GM10266 (cell line): Measurements from ENCODE around the gene ELMO1.

Source experiments
- DNase-seq: peaks from one replicate; pipeline ENCODE4 v3.0.0; 2012; ENCODE audit errors: extremely low spot score
- TF ChIP-seq, protein P1 (sequence below): IDR thresholded peaks from 2 replicates; pipeline ENCODE4 v1.5.1; 2012; ENCODE audit warnings: mild to moderate bottlenecking, low read depth; ENCODE audit not compliant: control insufficient read depth, insufficient read depth; ENCODE audit errors: missing control alignments

The ELMO1 gene

DNA sequence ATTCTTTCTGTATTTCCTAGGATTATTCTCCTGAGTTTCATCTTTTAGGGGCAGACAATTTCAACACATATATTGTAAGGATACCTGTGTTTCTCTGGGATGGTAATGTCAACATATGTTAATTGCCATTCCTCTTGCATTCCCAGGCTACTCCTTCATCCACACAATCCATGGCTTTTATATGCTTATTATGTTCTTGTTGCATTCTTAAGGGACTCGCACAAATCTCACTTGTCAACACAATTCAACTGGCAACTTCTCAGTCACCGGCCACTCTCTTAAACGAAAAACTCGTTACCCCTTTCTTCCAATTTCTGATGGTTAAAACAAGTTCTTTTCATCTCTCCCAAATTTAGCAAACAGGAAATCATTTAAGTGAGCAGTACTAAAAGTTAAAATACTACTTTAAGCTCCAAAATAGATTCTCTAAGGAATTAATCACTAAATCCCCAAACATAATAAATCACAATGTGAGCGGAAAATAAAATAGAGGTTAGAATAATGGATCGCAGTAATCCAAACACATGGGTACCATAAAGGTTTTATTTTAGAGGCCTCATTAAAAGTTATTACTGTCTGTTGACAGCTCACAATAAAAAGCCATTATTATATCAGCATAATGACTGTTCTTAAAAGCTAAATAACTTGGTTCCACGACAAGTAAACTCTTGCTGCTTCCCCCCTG, 223.2 kb downstream of the ELMO1 start:
- TF ChIP-seq, protein P1, sequence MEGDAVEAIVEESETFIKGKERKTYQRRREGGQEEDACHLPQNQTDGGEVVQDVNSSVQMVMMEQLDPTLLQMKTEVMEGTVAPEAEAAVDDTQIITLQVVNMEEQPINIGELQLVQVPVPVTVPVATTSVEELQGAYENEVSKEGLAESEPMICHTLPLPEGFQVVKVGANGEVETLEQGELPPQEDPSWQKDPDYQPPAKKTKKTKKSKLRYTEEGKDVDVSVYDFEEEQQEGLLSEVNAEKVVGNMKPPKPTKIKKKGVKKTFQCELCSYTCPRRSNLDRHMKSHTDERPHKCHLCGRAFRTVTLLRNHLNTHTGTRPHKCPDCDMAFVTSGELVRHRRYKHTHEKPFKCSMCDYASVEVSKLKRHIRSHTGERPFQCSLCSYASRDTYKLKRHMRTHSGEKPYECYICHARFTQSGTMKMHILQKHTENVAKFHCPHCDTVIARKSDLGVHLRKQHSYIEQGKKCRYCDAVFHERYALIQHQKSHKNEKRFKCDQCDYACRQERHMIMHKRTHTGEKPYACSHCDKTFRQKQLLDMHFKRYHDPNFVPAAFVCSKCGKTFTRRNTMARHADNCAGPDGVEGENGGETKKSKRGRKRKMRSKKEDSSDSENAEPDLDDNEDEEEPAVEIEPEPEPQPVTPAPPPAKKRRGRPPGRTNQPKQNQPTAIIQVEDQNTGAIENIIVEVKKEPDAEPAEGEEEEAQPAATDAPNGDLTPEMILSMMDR: no peak

DNA sequence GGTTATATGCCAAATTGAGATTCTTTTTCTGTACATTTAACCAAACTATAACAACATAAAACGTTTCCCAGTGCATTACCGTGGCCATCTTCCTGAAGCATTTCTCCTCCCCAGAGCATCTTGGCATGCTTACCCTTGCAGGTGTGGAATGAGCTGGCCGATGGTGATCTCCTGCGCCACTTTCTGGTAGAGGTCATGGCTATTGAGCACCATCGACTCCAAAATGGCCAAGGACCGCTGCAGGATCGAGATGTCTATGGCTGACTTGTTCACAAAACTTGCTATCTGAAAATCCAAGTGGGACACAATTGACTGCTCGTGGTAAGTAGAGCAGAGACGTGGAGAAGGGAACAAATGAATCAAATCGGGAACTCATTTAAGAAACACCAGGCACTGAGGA, 223.9 kb downstream of the ELMO1 start:
- DNase-seq: no peak
- TF ChIP-seq, protein P1: no peak

More for the DNA sequence above, 223.2 kb downstream of the ELMO1 start:
- DNase-seq: no peak

DNA sequence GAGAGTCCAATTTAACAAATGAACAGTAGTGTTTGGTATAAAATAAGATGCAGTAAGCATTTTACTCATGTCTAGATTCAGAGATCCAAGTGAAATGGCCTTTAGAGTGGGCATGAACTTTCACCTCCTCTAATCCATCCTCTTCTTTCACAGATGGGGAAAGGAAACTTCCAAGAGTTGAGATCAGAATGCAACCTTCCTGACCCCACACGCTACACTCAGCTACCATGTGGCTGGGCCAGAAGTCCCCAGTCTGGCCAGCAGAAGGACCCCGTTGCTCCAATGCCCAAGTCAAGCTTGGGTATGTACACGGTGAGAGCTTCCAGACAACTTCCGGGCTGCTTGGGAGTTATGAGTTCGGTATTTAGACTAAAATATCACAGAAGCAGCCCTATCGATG, 228.0 kb downstream of the ELMO1 start:
- no peak for DNase-seq
- TF ChIP-seq, protein P1: no peak

- no peak for DNase-seq
- TF ChIP-seq, protein P1: no peak
These were observed 229.7 kb downstream of the ELMO1 start for GRCh38 chr7:37218956-37219355.

DNA sequence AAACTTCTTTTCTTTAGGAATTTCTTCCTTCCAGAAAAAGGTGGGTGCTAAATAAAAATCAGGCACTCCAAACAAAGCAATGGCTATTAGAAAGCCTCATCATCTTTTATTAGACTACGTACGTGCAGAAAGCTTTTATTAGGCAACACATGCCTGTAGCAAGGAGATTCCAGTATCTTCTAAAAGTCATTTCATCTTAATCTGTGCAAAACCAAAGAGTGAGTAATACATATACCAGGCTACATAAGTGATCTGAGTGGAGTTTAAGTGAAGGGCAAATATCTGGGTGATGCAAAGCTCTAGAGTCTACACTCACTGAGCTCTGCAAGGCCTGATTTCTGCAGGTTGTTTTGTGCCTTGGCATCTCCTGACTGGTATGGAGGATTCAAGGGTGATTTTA, 231.7 kb downstream of the ELMO1 start:
- TF ChIP-seq, protein P1: no peak
- DNase-seq: no peak

DNA sequence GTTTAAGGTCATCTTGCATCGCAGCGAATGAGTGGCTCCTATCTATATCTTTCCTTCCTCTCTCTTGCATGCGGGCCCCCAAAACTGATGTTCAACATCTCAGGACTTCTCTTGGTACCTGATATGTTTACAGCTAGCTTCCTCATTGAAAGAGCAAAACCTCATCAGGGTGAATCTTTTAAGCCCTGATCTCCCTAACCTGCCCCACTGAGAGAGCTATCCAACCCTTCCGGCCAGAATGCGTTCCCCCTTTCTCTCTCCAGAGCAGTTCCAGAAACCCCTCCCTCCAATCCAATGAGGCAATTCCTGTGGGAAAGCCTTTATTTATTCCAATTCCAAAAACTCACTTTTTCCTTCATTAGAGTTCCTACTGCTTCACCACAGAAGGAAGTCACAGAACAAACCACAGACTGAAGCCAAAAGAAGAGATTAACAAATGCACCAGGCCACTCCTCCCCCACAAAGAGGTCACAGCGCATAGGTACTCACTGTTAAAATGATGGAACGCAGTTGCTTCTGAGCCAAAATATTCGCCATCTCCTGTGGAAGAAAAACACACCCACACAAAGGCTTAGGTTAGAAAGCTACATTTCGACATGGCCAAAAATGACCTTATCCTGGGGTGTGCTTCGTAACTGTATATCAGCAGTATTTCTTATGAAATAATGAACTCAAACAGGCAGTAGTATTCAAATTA, 232.4 kb downstream of the ELMO1 start:
- no peak for DNase-seq
- TF ChIP-seq, protein P1: no peak

- TF ChIP-seq, protein P1: no peak
- DNase-seq: no peak
These were observed 233.3 kb downstream of the ELMO1 start for GRCh38 chr7:37215290-37215923.
